Left ventricle myocardium inferior (tissue), 1 donor: ENCODE measurements around the gene INF2. TPM values are rescaled to one million over a fixed set of nuclear protein-coding genes. Genes with fewer than 3 reads are reported as not detected.

Source experiments
- DNase-seq: peaks from one replicate; pipeline ENCODE4 v3.0.0-alpha.2; 2020
- H3K27ac ChIP-seq: fragments of 200-600 bp; replicated peaks from 2 replicates; pipeline ENCODE4 v1.8.0; 2021
- H3K27me3 ChIP-seq: fragments of 200-600 bp; 2 replicates; pipeline ENCODE4 v1.8.0; 2021; ENCODE audit warnings: low read depth
- H3K36me3 ChIP-seq: fragments of 200-600 bp; 2 replicates; pipeline ENCODE4 v1.8.0; 2021
- H3K4me1 ChIP-seq: fragments of 200-600 bp; 2 replicates; pipeline ENCODE4 v1.8.0; 2021
- H3K4me3 ChIP-seq: fragments of 200-600 bp; 2 replicates; pipeline ENCODE4 v1.8.0; 2021; ENCODE audit warnings: mild to moderate bottlenecking, moderate library complexity
- H3K9me3 ChIP-seq: fragments of 200-600 bp; replicated peaks from 2 replicates; pipeline ENCODE4 v1.8.0; 2021
- intact Hi-C: fragments of 100-400 bp; cut with micrococcal nuclease; formaldehyde crosslinking; loops from one replicate; pipeline ENCODE4 v1.11.0; 2022
- long read RNA-seq: library from polyadenylated mRNA; unstranded; transcript quantifications from one replicate; pipeline ENCODE4 v2.0.0, GENCODE V29; 2021
- total RNA-seq: library from RNA; stranded (reverse); fragmentation: NEBNext Ultra II Directional; extraction: Animal tissue kit (Norgen Biotek cat#: 25700); gene quantifications from one replicate; pipeline ENCODE4 v1.2.1, GENCODE V29; 2021
- TF ChIP-seq, protein P1 (sequence below): fragments of 200-600 bp; IDR thresholded peaks from 2 replicates; pipeline ENCODE4 v1.8.0; 2021; ENCODE audit warnings: antibody characterized with exemption, mild to moderate bottlenecking, borderline replicate concordance
- donor health status: DM: no; HTN: yes; CAD: no; lungs with severe emphysema.

INF2 gene
- 28.5 TPM for total RNA-seq
- long read RNA-seq, partial matches to known transcripts: 21 of 41 reads
- long read RNA-seq, other reads (novel, unspliced or antisense): 17 of 41 reads

DNA sequence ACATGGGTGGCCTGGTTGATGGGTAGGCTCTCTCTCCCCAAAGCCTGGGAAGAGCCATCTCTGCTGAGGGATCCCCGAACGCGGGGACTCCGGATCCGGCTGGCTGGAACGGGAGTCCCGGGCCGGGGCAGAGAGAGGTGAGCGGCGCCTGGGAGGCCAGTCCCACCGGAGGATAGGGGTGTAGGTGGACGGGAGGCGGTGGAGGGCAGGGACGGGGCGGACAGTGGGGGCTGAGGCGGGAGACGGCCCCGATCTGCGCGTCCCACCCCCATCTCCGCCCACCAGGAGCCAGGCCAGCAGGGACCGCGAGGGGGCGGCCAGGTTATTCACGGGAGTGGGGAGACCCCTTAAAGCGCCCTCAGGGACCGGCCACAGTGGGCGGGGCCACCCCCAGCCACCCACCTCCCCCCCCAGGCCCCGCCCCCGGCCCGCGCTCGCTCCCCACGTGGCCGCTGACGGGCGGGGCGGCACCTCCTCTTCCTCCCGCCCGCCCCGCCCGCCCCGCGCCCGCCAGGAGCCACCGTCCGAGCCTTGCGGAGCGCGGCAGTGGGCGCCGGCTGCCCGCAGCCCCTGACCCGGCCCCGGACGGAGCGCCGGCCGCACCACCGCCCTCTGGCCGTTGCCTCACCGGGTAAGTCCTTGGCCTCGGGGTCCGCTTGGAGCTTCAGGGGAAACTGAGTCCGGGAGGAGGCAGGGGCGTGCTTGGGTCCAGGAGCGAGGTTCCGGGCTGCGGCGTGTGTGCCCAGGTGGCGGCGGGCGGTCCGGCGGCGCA is at the start of gene INF2:
Gene INF2 (plus strand): TSS at position 510 of the 772 bp plus-strand sequence. CDS start 11,748 bp downstream, outside the sequence.
- Histone ChIP-seq H3K27me3 (no peaks in the 10 kb centered on the region), H3K4me3 (peak within 1 kb of the TSS; percentile 97), H3K9me3 (no peaks in the 10 kb centered on the region), H3K4me1 (peaks cover 76% of the 10 kb centered on the region), H3K36me3 (no peaks in the 10 kb centered on the region), H3K27ac (peak within 1 kb of the TSS; percentile 89)
- TF ChIP-seq, protein P1, sequence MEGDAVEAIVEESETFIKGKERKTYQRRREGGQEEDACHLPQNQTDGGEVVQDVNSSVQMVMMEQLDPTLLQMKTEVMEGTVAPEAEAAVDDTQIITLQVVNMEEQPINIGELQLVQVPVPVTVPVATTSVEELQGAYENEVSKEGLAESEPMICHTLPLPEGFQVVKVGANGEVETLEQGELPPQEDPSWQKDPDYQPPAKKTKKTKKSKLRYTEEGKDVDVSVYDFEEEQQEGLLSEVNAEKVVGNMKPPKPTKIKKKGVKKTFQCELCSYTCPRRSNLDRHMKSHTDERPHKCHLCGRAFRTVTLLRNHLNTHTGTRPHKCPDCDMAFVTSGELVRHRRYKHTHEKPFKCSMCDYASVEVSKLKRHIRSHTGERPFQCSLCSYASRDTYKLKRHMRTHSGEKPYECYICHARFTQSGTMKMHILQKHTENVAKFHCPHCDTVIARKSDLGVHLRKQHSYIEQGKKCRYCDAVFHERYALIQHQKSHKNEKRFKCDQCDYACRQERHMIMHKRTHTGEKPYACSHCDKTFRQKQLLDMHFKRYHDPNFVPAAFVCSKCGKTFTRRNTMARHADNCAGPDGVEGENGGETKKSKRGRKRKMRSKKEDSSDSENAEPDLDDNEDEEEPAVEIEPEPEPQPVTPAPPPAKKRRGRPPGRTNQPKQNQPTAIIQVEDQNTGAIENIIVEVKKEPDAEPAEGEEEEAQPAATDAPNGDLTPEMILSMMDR: peak; percentile 11
- intact Hi-C loops: no loop called here
- peak; percentile 69 for DNase-seq

DNA sequence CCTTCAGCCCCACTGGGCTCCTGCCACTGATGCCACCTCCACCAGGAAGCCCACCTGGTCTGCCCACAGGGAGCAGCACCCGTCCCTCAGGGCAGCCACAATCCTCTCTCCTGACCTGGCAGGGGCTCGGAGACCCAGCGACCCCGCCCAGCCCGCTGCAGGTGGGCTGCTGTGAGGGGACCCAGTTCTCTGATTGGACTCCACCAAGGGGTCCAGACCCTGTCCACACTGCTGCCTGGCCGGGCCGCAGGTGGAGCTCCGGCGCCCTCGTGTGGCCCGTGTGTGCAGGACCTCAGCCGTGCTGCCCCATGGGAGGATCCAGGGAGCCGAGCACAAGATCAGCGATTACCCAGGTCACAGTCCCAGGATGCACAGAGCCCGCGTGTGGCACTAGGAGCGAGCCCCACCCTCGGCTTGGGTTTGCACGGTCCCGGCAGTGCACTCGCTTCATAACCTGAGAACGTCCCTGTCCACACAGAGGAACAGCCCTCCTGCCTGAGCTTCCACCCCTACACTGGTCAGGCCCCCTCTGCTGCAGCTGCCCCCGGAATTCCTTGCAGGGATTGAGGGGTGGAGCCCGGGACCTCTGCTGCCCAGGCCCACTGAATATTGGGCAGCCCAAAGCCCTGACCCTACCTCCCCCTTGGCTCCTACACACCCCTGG is 49.4 kb upstream of the INF2 start:
- intact Hi-C loops: no loop called here
- peak; percentile 57 for DNase-seq
- H3K36me3 ChIP-seq: no peaks in the 10 kb centered on the region

DNA sequence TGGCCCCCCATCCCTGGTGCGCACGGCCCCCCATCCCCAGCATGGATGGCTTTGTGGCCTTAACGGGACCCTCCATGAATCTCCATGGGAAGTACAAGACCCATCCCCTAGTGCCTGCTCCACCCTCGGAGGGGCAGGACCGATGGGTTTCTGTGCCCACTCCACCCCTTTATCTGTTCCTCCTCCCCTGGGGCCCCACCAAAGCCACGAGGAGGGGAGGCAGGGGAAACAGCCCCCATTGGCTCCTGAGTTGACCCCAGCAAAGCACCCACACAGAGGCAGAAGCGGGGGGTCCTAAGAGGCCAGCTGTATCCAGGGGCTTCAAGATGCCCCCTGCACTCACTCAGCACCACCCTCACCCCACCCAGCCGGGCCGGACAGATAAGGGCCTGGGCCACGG is 48.7 kb upstream of the INF2 start:
- Histone ChIP-seq H3K4me1 (peaks cover 16% of the 10 kb centered on the region), H3K27me3 (peaks cover 46% of the 10 kb centered on the region), H3K9me3 (peaks cover 8% of the 10 kb centered on the region), H3K27ac (no peak overlapping the region), H3K4me3 (no peak overlapping the region), H3K36me3 (no peaks in the 10 kb centered on the region)
- DNase-seq: no peak
- intact Hi-C loops: no loop called here
- TF ChIP-seq, protein P1: no peak

More for the DNA sequence above, 49.4 kb upstream of the INF2 start:
- H3K4me1 ChIP-seq: peaks cover 16% of the 10 kb centered on the region
- H3K27ac ChIP-seq: no peak overlapping the region
- H3K4me3 ChIP-seq: no peak overlapping the region
- H3K27me3 ChIP-seq: peaks cover 53% of the 10 kb centered on the region
- TF ChIP-seq, protein P1: peak; percentile 94
- peaks cover 3% of the 10 kb centered on the region for H3K9me3 ChIP-seq

DNA sequence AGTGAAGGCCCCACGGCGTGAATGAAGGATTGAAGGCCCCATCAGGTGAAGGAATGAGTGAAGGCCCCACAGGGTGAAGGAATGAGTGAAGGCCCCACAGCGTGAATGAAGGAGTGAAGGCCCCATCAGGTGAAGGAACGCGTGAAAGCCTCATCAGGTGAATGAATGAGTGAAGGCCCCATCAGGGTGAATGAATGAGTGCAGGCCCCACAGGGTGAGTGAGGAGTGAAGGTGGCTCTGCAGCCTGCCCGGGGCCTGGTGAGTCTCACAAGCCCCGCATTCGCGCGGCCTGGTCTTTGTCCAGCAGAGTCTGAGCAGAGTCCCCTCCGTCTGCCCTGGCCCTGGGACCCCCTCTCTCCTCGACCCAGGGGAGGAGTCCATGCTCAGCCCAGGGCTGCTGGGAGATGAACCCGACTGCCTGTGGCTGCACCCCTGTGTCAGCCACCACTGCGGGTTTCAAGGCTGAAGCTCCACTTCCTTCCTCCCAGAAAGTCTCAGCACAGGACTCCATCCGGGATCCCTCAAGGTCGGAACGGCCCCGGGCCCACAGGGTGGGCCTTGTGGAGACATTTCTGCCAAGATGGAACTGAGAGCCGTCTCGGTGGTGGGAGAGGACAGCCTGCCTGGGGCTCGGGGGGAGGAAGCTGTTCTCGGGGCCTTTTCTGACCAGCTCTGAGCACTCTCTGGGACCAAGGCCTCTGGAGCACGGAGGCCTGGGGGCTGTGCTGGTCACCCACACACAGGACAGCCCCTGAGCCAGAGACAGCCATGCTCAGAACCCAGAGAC is 47.5 kb upstream of the INF2 start:
- no peak for DNase-seq
- Histone ChIP-seq H3K27ac (no peak overlapping the region), H3K4me1 (peaks cover 16% of the 10 kb centered on the region), H3K9me3 (peaks cover 8% of the 10 kb centered on the region), H3K4me3 (no peak overlapping the region), H3K36me3 (no peaks in the 10 kb centered on the region), H3K27me3 (peaks cover 33% of the 10 kb centered on the region)
- TF ChIP-seq, protein P1: no peak
- intact Hi-C loops: no loop called here

GRCh38 chr14:104642540-104642868 is 46.9 kb upstream of the INF2 start:
- intact Hi-C loops: no loop called here

More at GRCh38 chr14:104642540-104642868, 46.9 kb upstream of the INF2 start:
- H3K27ac ChIP-seq: no peak overlapping the region
- H3K36me3 ChIP-seq: no peaks in the 10 kb centered on the region
- no peak for DNase-seq
- peaks cover 31% of the 10 kb centered on the region for H3K27me3 ChIP-seq
- TF ChIP-seq, protein P1: no peak
- peaks cover 16% of the 10 kb centered on the region for H3K4me1 ChIP-seq
- peaks cover 8% of the 10 kb centered on the region for H3K9me3 ChIP-seq
- no peak overlapping the region for H3K4me3 ChIP-seq
